Thoracic aorta (tissue), 2 donors: ENCODE results near the gene GRIN3A. TPM values are rescaled to one million over a fixed set of nuclear protein-coding genes. Genes with fewer than 3 reads are reported as not detected.

Experiments
- ATAC-seq: fragments of 150-250 bp; one replicate; pipeline ENCODE4 v1.8.0; 2017; ENCODE audit warnings: low read depth; ENCODE audit not compliant: insufficient number of reproducible peaks, low FRiP score
- DNase-seq: peaks from one replicate; pipeline ENCODE4 v3.0.0-alpha.2; 2020; ENCODE audit warnings: low spot score
- H3K27ac ChIP-seq, 2 donors: fragments of 200-600 bp; sonication (generic); 1 replicate in 1 of 2; 2 replicates in 1 of 2; pipeline ENCODE4 v1.5.1; 2016; ENCODE audit warnings: mild to moderate bottlenecking in 2 of 2, moderate library complexity in 2 of 2
- H3K27me3 ChIP-seq: fragments of 200-600 bp; sonication (generic); replicated peaks from 2 replicates; pipeline ENCODE4 v1.6.0; 2016; ENCODE audit warnings: mild to moderate bottlenecking; ENCODE audit not compliant: insufficient read depth
- H3K36me3 ChIP-seq: fragments of 200-600 bp; sonication (generic); one replicate; pipeline ENCODE4 v1.5.1; 2016
- H3K4me1 ChIP-seq, 2 donors: fragments of 200-600 bp; sonication (generic); 1 replicate in 1 of 2; 2 replicates in 1 of 2; pipeline versions ENCODE4 v1.5.1 to v1.6.0; 2016; ENCODE audit warnings: low read depth in 2 of 2, mild to moderate bottlenecking in 1 of 2; ENCODE audit not compliant: control insufficient read depth in 1 of 2
- H3K4me3 ChIP-seq: fragments of 200-600 bp; sonication (generic); 2 replicates; pipeline ENCODE4 v1.5.1; 2016; ENCODE audit warnings: mild to moderate bottlenecking
- H3K9me3 ChIP-seq: fragments of 200-600 bp; sonication (generic); 2 replicates; pipeline ENCODE4 v1.5.1; 2016
- total RNA-seq, 2 donors: library from RNA; depleted of rRNA; stranded (reverse); fragments of >200 nt; gene quantifications; one replicate each; pipeline versions ENCODE4 v1.1.0 to v1.2.3, GENCODE V29; 2016
- TF ChIP-seq, protein P1 (sequence below): fragments of 200-600 bp; sonication (generic); IDR thresholded peaks from one replicate; pipeline ENCODE4 v1.5.1; 2019; ENCODE audit warnings: antibody characterized with exemption

GRIN3A gene
- total RNA-seq, 2 donors from 2014 or later = 0.21 TPM; not detected in 1

DNA sequence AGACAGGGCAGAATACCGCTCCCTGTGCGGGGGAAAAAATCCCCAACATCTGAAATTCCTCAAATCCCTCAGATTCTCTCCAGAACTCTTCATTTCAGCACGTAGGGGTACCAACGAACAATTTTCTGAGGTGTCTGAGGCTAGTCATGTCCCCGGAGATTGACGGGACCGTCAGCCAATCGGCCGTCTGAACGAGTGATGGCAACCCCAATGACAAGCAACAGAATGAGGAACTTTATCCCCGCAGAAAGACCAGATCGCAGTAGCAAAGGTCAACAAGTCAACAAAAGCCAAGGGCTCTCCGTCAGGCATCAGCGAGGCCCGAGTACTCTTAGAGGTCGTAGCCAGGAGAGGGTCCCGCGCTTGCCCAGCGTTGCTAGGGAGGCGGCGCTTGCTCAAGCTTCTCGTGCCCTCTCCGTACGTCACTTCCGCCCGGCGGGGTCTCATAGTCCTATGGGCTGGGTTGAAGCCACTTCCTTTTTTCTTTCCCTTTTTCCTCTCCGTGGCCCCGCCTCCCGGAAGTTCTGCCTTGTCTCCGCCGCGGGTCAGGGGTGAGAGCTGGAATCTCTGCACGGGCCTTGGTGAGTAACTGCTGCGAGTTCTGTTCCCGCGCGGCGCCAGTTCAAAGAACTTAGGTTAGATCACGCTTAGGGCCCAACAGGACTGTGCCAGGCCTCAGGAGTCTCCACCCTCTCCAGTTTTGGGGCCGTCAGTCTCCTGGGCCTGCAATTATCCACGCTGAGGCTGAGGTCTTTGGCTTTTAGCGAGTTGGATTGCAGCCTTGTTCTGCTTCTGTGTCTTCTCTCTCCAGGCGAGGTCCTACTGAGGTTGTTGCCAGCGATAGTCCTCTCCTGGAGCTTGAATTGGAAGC is 204.9 kb downstream of the GRIN3A start, which contains the start of gene RNF20:
TSS of gene RNF20 (plus strand) at position 520 of the 871 bp plus-strand sequence. CDS start 1,571 bp downstream, outside the sequence.
- ATAC-seq (peak; percentile 96), DNase-seq (peak; percentile 100)
- TF ChIP-seq, protein P1, sequence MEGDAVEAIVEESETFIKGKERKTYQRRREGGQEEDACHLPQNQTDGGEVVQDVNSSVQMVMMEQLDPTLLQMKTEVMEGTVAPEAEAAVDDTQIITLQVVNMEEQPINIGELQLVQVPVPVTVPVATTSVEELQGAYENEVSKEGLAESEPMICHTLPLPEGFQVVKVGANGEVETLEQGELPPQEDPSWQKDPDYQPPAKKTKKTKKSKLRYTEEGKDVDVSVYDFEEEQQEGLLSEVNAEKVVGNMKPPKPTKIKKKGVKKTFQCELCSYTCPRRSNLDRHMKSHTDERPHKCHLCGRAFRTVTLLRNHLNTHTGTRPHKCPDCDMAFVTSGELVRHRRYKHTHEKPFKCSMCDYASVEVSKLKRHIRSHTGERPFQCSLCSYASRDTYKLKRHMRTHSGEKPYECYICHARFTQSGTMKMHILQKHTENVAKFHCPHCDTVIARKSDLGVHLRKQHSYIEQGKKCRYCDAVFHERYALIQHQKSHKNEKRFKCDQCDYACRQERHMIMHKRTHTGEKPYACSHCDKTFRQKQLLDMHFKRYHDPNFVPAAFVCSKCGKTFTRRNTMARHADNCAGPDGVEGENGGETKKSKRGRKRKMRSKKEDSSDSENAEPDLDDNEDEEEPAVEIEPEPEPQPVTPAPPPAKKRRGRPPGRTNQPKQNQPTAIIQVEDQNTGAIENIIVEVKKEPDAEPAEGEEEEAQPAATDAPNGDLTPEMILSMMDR = no peak
- Histone ChIP-seq H3K4me3 (peak within 1 kb of the TSS; percentile 71), H3K27me3 (no peaks in the 10 kb centered on the region), H3K4me1 (peaks cover 10 to 29% of the 10 kb centered on the region in 2 donors), H3K36me3 (no peaks in the 10 kb centered on the region), H3K27ac (peak within 1 kb of the TSS; percentile 81 to 84), H3K9me3 (no peaks in the 10 kb centered on the region)

DNA sequence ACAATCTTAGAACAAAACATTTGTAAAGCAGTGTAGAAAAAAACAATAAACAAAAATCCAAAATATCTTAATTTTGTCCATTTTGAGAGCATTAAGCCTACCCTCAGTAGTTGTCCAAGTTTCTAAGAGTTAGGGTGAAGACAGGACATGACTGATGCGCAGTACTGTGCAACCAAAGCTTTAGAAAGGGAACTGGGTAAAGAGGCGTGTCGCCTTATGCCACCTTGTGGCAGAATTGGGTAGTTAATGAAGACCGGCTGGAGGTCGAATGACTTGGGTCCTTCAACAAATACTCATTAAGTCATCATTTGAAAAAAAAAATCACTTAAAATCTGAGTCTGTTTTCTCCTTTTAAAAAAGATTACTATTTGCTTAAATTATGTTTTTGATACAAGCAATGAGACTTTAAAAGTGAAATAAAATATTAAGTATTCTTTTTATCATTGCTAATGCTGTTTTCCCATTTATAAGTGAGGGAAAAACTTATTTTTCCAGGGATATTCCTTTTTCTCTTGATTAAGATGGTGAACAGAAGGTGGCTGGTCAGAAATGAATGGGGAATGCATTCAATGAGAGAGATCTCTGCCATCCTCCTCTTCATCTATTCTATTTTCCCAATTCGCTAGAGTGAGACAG is 208.3 kb downstream of the GRIN3A start:
- Histone ChIP-seq H3K4me1 (peaks cover 7 to 12% of the 10 kb centered on the region in 2 donors), H3K27me3 (no peaks in the 10 kb centered on the region), H3K9me3 (no peaks in the 10 kb centered on the region), H3K27ac (no peak overlapping the region), H3K36me3 (no peaks in the 10 kb centered on the region), H3K4me3 (no peak overlapping the region)
- ATAC-seq (no peak), DNase-seq (peak; percentile 14)
- TF ChIP-seq, protein P1 = peak; percentile 85

DNA sequence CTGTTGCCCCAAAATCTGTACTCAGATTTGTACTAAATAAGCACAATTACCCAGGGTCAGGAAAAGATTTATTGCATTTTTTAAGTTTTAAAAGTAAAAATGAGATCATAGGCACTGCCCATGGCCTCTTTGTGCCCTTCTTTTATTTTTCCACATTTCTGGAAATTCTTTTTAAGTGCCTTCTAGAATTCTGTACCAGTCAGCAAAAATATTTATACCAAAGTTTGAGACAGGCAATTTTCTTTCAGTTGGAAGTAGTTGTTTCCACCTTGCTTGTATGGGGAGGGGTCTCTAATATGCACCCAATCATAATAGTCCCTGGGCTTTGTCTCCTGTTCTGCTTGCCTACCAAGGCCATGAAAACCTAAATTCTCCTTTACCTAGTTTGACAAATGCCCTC is 210.4 kb downstream of the GRIN3A start:
- TF ChIP-seq, protein P1 = no peak
- Histone ChIP-seq H3K4me1 (no peaks in the 10 kb centered on the region), H3K4me3 (no peak overlapping the region), H3K27me3 (no peaks in the 10 kb centered on the region), H3K9me3 (no peaks in the 10 kb centered on the region), H3K36me3 (no peaks in the 10 kb centered on the region), H3K27ac (no peak overlapping the region)
- no peak for ATAC-seq
- no peak for DNase-seq

DNA sequence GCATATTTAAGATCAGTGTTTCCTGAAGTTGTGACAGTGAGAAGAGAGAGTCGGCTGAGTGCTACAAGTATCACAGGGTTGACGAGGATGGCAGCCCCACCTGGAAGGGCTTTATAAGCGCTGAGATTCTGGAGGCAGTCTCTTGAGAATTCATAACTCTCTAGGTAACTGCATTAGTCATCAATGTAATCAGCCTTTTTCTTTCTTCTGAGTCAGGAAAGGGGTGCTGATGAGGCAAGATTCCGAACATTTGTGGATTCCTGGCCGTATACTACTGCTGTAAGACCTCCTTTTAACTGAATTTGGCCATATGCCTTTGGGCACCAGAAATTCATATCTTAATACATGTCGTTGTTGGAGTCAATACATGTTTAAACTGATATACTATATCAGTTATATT is 211.4 kb downstream of the GRIN3A start:
- H3K27me3 ChIP-seq = no peaks in the 10 kb centered on the region
- H3K9me3 ChIP-seq = no peaks in the 10 kb centered on the region
- no peak overlapping the region for H3K27ac ChIP-seq
- H3K36me3 ChIP-seq = no peaks in the 10 kb centered on the region
- no peak for ATAC-seq
- H3K4me3 ChIP-seq = no peak overlapping the region
- no peaks in the 10 kb centered on the region for H3K4me1 ChIP-seq
- TF ChIP-seq, protein P1 = no peak
- DNase-seq = no peak

DNA sequence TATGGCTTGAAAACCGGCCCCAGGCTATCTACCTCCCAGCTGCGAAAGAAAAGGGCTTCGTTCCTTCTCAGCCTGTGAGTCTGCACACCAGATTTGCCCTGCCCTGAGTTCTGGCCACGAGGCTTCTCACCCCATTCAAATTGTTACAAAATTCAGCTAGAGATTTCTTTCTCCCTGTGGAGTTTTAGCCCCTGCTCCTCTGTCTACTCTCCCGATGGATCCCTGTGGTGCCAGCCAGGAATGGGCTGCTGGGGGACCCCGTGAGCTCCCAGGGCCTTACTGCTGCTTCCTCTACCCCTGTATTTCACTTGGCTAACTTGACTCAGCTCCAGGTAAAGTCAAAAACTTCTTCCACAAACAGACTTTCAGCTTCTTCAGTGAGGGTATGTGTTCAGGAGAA is 214.1 kb downstream of the GRIN3A start:
- ATAC-seq (no peak), DNase-seq (no peak)
- Histone ChIP-seq H3K9me3 (no peaks in the 10 kb centered on the region), H3K36me3 (no peaks in the 10 kb centered on the region), H3K27ac (no peak overlapping the region), H3K27me3 (no peaks in the 10 kb centered on the region), H3K4me1 (no peaks in the 10 kb centered on the region), H3K4me3 (no peak overlapping the region)
- TF ChIP-seq, protein P1 = no peak
